ENCODE data around the gene CEP135. TPM values are rescaled to one million over a fixed set of nuclear protein-coding genes. Genes with fewer than 3 reads are reported as not detected.

CEP135 gene
- polyA plus RNA-seq, 1 donor (not counting 4 experiments of a cell fraction or from before 2014, with no cell fraction given): 5.4 TPM

GRCh38 chr4:56080384-56080783, 131.6 kb downstream of the CEP135 start:
- no peak for TF ChIP-seq EZH2 (IDR thresholded peaks at IDR 0.05; ENCODE audit: low read length)
- TF ChIP-seq CTCF (optimal IDR thresholded peaks at IDR 0.05 in 1 of 3, IDR thresholded peaks at IDR 0.05 in 1 of 3, conservative IDR thresholded peaks at IDR 0.05 in 1 of 3; ENCODE audit: extremely low read depth in 1 of 3, insufficient read depth in 2 of 3, low read length in 3 of 3): no peak
- no peak overlapping the region for H3K9ac ChIP-seq (ENCODE audit: control insufficient read depth, extremely low read depth, insufficient read depth, low read length)
- no peak overlapping the region for H3K4me3 ChIP-seq (ENCODE audit: control insufficient read depth in 2 of 3, extremely low read depth in 1 of 3, insufficient read depth in 2 of 3, low read depth in 1 of 3, low read length in 3 of 3)
- FAIRE-seq: no peak
- H3K4me1 ChIP-seq (ENCODE audit: control insufficient read depth, extremely low read depth, insufficient read depth, low read length): no peaks in the 10 kb centered on the region
- H3K27ac ChIP-seq (ENCODE audit: control insufficient read depth, insufficient read depth, low read length): no peak overlapping the region
- no peak for DNase-seq (ENCODE audit: low read depth, low spot score)
- H2AFZ ChIP-seq (ENCODE audit: control insufficient read depth, low read length): no peak overlapping the region
- H3K9me1 ChIP-seq (ENCODE audit: control insufficient read depth, extremely low read depth, insufficient read depth, low read length): no peaks in the 10 kb centered on the region
- dilution Hi-C loops (cut with MboI; ENCODE audit: extremely low pct_ligation_motif_present, low sequenced_read_pairs): no loop called here
- no peaks in the 10 kb centered on the region for H3K9me3 ChIP-seq (ENCODE audit: control insufficient read depth, low read depth, low read length)
- H3K27me3 ChIP-seq (ENCODE audit: control insufficient read depth, extremely low read depth, insufficient read depth, low read length): no peaks in the 10 kb centered on the region
- no peaks in the 10 kb centered on the region for H3K36me3 ChIP-seq (ENCODE audit: control insufficient read depth in 2 of 2, extremely low read depth in 1 of 2, insufficient read depth in 2 of 2, low read length in 2 of 2)
- no peak overlapping the region for H3K4me2 ChIP-seq (ENCODE audit: control insufficient read depth, extremely low read depth, insufficient read depth, low read depth, low read length)
- H4K20me1 ChIP-seq (ENCODE audit: control insufficient read depth, extremely low read depth, insufficient read depth, low read length): no peaks in the 10 kb centered on the region
- no peaks in the 10 kb centered on the region for H3K79me2 ChIP-seq (ENCODE audit: control insufficient read depth, insufficient read depth, low read length)

- Histone ChIP-seq H4K20me1 (ENCODE audit: control insufficient read depth, extremely low read depth, insufficient read depth, low read length) (no peaks in the 10 kb centered on the region), H3K9me3 (ENCODE audit: control insufficient read depth, low read depth, low read length) (no peaks in the 10 kb centered on the region), H2AFZ (ENCODE audit: control insufficient read depth, low read length) (no peak overlapping the region), H3K27ac (ENCODE audit: control insufficient read depth, insufficient read depth, low read length) (no peak overlapping the region), H3K36me3 (ENCODE audit: control insufficient read depth in 2 of 2, extremely low read depth in 1 of 2, insufficient read depth in 2 of 2, low read length in 2 of 2) (no peaks in the 10 kb centered on the region), H3K4me3 (ENCODE audit: control insufficient read depth in 2 of 3, extremely low read depth in 1 of 3, insufficient read depth in 2 of 3, low read depth in 1 of 3, low read length in 3 of 3) (no peak overlapping the region), H3K4me1 (ENCODE audit: control insufficient read depth, extremely low read depth, insufficient read depth, low read length) (no peaks in the 10 kb centered on the region), H3K9ac (ENCODE audit: control insufficient read depth, extremely low read depth, insufficient read depth, low read length) (no peak overlapping the region), H3K79me2 (ENCODE audit: control insufficient read depth, insufficient read depth, low read length) (no peaks in the 10 kb centered on the region), H3K4me2 (ENCODE audit: control insufficient read depth, extremely low read depth, insufficient read depth, low read depth, low read length) (no peak overlapping the region), H3K27me3 (ENCODE audit: control insufficient read depth, extremely low read depth, insufficient read depth, low read length) (no peaks in the 10 kb centered on the region), H3K9me1 (ENCODE audit: control insufficient read depth, extremely low read depth, insufficient read depth, low read length) (no peaks in the 10 kb centered on the region)
- DNase-seq (ENCODE audit: low read depth, low spot score) (no peak), FAIRE-seq (no peak)
- no peak for TF ChIP-seq CTCF (optimal IDR thresholded peaks at IDR 0.05 in 1 of 3, IDR thresholded peaks at IDR 0.05 in 1 of 3, conservative IDR thresholded peaks at IDR 0.05 in 1 of 3; ENCODE audit: extremely low read depth in 1 of 3, insufficient read depth in 2 of 3, low read length in 3 of 3)
- no peak for TF ChIP-seq EZH2 (IDR thresholded peaks at IDR 0.05; ENCODE audit: low read length)
- dilution Hi-C loops (cut with MboI; ENCODE audit: extremely low pct_ligation_motif_present, low sequenced_read_pairs): no loop called here
Observed at GRCh38 chr4:56082829-56083228, 134.1 kb downstream of the CEP135 start.

Other genes starting within 250 kb of the CEP135 start
- not detected in 3 replicates for gene EXOC1L, start 129.2 kb upstream of the CEP135 start, polyA plus RNA-seq
- gene EXOC1, start 95.3 kb upstream of the CEP135 start, polyA plus RNA-seq: 19.8 to 32.4 TPM (median 25.9 TPM) in 3 replicates

All from keratinocyte (primary cell).